Coronary artery (tissue), 2 donors: ENCODE data around the gene MAP4K2.
A peak's percentile ranks its signal among the peaks of the same experiment; 100 is the strongest.

Source experiments
- DNase-seq: peaks from one replicate; pipeline ENCODE4 v3.0.0-alpha.2; 2017; ENCODE audit warnings: low spot score
- H3K27ac ChIP-seq, 2 donors: fragments of 200-600 bp; sonication (generic); one replicate each; pipeline ENCODE4 v1.5.1; 2016 to 2019
- H3K4me3 ChIP-seq: fragments of 200-600 bp; sonication (generic); 2 replicates; pipeline ENCODE4 v1.5.1; 2016; ENCODE audit warnings: mild to moderate bottlenecking, moderate library complexity
- TF ChIP-seq, protein P1 (sequence below): fragments of 200-600 bp; sonication (generic); IDR thresholded peaks from one replicate; pipeline ENCODE4 v1.5.1; 2019; ENCODE audit warnings: antibody characterized with exemption

MAP4K2 gene

DNA sequence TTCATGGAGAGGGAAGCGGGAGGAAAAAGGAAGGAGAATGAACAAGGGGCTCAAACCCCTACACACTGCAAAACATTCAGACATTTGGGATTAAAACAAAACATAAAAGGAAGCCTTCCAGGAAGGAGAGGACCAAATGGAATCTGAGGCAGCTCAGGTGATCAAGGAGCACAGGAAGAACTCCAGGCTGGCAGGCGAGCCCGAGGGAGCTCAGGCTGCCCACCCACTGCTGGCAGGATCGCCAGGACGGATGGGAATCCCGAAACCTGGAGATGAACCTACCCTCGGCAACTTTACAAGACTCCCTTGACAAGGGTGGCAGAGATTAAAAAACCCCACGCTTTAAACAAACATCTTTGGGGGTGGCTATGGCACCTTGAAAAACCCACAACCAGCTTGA, 38.3 kb downstream of the MAP4K2 start:
- no peak overlapping the region for H3K4me3 ChIP-seq
- H3K27ac ChIP-seq = no peak overlapping the region
- TF ChIP-seq, protein P1, sequence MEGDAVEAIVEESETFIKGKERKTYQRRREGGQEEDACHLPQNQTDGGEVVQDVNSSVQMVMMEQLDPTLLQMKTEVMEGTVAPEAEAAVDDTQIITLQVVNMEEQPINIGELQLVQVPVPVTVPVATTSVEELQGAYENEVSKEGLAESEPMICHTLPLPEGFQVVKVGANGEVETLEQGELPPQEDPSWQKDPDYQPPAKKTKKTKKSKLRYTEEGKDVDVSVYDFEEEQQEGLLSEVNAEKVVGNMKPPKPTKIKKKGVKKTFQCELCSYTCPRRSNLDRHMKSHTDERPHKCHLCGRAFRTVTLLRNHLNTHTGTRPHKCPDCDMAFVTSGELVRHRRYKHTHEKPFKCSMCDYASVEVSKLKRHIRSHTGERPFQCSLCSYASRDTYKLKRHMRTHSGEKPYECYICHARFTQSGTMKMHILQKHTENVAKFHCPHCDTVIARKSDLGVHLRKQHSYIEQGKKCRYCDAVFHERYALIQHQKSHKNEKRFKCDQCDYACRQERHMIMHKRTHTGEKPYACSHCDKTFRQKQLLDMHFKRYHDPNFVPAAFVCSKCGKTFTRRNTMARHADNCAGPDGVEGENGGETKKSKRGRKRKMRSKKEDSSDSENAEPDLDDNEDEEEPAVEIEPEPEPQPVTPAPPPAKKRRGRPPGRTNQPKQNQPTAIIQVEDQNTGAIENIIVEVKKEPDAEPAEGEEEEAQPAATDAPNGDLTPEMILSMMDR = no peak
- DNase-seq = no peak

DNA sequence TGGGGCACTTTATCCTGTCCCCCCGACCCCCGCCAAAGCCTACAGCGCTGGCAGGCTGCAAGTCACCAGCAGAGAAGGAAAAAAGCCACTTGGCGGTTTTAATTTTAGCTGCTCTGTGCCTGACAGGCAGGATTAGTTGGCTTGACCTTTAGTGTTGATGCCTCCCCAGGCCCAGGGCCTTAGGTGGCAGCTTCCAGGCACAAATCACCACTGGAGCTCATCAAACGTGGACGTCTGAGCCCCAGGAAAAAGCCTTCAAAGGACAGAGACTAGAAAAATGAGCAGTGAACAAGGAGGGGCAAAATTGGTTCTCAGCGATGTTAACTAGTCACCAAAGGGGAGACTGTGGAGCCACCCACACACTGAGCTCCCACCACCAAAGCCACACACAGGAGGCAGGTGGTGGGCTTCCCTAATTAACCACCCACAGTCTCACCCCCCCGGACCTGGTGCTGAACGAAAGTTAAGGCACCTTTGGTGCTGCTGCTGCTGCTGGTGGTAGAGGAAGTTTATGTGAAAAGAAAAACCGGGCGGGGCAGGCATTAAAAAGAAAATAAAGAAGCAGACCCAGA, 38.9 kb downstream of the MAP4K2 start:
- Histone ChIP-seq H3K4me3 (no peak overlapping the region), H3K27ac (peak overlapping the region; percentile 3 to 79)
- TF ChIP-seq, protein P1 = no peak
- DNase-seq = no peak

DNA sequence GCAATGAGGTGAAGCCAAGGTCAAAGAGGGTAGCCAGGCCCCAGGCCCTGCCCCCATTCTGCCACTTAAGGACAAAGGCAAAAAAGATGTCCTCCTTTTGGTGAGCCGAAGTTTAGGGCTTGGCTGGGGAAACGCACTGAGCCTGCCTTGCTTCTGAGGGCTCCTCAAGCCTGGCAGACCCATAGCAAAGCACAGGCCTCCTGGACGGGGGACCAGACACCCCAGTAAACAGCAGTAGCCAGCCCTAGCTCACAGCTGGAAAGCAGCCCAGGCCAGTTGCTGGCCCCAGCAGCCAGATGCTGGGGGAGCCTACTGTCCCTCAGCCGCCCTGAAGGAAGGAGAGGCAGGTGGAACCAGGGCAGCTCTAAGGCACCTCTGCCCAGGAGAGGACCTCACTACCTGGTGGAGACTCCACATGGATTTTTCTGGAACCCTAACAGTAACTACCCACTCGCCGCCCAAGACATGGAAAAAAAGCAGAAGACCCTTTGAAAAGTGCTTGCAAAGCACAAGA, 39.4 kb downstream of the MAP4K2 start:
- TF ChIP-seq, protein P1 = no peak
- Histone ChIP-seq H3K4me3 (no peak overlapping the region), H3K27ac (peak overlapping the region; percentile 3 to 79)
- DNase-seq = peak; percentile 68

DNA sequence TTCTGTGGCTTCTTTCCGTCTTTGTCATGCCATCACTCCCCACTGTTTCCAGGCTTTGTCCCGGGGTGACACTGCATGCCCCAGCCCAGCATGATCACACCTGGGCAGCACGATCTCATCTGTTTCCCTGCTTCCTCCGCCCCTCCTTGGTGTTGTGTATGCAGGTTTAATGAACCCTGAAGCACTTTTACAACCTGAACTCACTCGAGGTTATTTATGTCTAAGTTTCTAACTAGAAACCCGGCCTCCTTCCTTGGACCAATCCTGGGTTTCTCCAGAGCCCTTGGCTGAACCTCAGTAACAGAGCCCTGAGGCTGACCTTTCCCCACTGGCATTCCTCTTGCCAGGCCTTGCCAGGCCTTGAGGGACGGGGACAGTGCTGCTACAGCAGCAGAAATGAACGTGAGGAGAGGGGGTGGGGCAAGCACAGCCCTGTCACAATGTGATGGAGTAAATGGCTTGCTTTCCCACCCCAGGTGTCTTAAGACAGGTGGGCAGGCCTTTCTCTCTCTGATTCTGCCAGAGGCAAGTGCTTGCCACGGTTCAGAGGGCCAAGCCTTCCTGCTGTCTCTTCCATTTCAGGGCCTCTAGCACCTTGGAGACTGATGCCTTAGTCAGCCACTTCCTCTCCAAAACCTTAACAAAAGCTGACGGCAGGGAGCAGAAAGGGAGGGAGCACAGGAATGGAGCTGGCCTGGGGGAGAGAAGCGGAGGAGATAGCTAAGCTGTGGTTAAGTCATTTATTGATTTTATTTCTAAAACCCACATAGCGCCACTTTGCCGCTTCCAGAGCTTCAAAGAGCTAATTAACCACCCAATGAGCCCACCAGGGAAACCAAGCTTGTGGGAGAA, 40.1 kb downstream of the MAP4K2 start:
- DNase-seq = peak; percentile 72
- no peak overlapping the region for H3K4me3 ChIP-seq
- H3K27ac ChIP-seq = peak overlapping the region; percentile 3 to 79
- TF ChIP-seq, protein P1 = no peak

DNA sequence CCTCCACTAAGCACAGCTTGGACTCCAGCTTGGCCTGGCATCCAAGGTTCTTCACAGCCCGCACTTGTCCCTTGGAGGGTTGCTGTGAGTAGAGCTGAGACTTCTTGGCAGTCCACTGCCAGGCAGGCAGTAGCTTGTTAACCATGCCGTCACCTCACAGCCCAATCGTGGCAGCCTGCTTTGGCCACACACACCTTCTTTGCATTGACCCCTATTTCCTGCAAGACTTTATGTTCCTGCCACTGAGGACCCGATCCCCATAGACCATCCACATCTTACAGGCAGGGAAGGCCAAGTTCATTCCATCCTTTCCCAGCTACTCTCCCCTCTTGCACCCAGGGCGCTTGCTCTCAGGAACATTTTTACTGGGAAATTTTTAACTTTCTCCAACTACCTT, 40.7 kb downstream of the MAP4K2 start:
- no peak for DNase-seq
- Histone ChIP-seq H3K27ac (peak overlapping the region; percentile 3 to 79), H3K4me3 (no peak overlapping the region)
- TF ChIP-seq, protein P1 = no peak

DNA sequence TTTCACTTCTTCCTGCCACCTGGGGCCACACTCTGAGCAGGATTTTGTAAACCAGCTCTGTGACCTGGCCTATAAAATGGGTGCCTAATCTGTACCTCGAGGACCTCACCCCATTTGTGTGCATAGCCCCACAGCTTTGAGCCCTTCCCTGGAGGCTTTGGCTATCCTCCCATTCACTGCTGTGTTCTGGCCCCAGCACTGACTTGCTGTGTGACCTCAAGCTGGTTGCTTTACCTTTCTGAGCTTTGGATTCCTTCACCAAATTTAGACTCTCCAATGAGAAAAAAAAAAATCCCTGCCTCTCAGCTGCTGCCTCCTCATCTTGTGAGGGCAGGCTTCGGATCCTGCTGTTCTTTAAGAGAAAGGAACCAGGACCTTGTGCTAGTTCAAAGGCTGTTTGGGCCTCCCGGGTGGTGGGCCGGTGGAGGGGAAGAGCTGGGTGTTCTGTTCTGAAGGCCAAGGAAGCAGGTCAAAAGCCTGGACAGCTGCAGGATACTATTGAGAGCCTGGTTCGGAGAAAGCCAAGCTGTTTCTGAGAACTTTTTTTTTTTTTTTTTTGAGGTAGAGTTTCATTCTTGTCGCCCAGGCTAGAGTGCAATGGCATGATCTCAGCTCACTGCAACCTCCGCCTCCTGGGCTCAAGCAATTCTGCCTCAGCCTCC, 42.1 kb downstream of the MAP4K2 start:
- Histone ChIP-seq H3K27ac (peak overlapping the region; percentile 50 to 95), H3K4me3 (no peak overlapping the region)
- TF ChIP-seq, protein P1 = no peak
- no peak for DNase-seq
